ENCODE measurements around the gene FNIP2.
"Not testable (repeated sequence)": the region's sequence is repeated elsewhere in the genome, so short reads cannot be mapped to it uniquely, and the experiment has no call there.

The FNIP2 gene

GRCh38 chr4:158758142-158758541 is 10.7 kb upstream of the FNIP2 start:
- H3K4ac ChIP-seq (ENCODE audit: low read depth, low read length) = no peak overlapping the region
- H2BK5ac ChIP-seq (ENCODE audit: low read length) = no peak overlapping the region
- no peak overlapping the region for H3K4me3 ChIP-seq (ENCODE audit: low read length)
- H4K8ac ChIP-seq (ENCODE audit: low read depth, low read length) = no peak overlapping the region
- H3K4me2 ChIP-seq (ENCODE audit: low read length) = no peak overlapping the region
- H3K9ac ChIP-seq (ENCODE audit: low read length) = no peak overlapping the region
- no peaks in the 10 kb centered on the region for H3K79me2 ChIP-seq (ENCODE audit: control insufficient read depth, insufficient read depth, low read length)
- DNase-seq = no peak
- H4K5ac ChIP-seq (ENCODE audit: low read length) = no peak overlapping the region
- no peaks in the 10 kb centered on the region for H3K4me1 ChIP-seq (ENCODE audit: control insufficient read depth, low read depth, low read length)
- no peaks in the 10 kb centered on the region for H3K27me3 ChIP-seq (ENCODE audit: insufficient read depth, low read length, poor library complexity)
- H3K36me3 ChIP-seq (ENCODE audit: control insufficient read depth, insufficient read depth, low read length) = no peaks in the 10 kb centered on the region
- no peak overlapping the region for H3K23ac ChIP-seq (ENCODE audit: low read length)
- no peak overlapping the region for H3K56ac ChIP-seq (ENCODE audit: low read length)
- H2BK15ac ChIP-seq (replicated peaks; ENCODE audit: low read depth) = no peak overlapping the region
- H3K18ac ChIP-seq (ENCODE audit: low read length) = no peak overlapping the region
- H2BK120ac ChIP-seq (ENCODE audit: low read depth, low read length) = no peak overlapping the region
- H3K27ac ChIP-seq (ENCODE audit: low read depth, low read length) = no peak overlapping the region
- H2AK5ac ChIP-seq (ENCODE audit: low read length) = no peak overlapping the region
- no peaks in the 10 kb centered on the region for H3K79me1 ChIP-seq (ENCODE audit: low read length)
- no CpG with 5 or more reads among the region's 4 CpGs for WGBS (ENCODE audit: extremely low coverage, insufficient coverage, low lambda C conversion rate)

- Histone ChIP-seq H3K4me1 (ENCODE audit: control insufficient read depth, low read depth, low read length) (no peaks in the 10 kb centered on the region), H3K27ac (ENCODE audit: low read depth, low read length) (no peak overlapping the region), H3K23ac (ENCODE audit: low read length) (no peak overlapping the region), H2AK5ac (ENCODE audit: low read length) (no peak overlapping the region), H3K79me2 (ENCODE audit: control insufficient read depth, insufficient read depth, low read length) (no peaks in the 10 kb centered on the region), H3K36me3 (ENCODE audit: control insufficient read depth, insufficient read depth, low read length) (no peaks in the 10 kb centered on the region), H3K4me2 (ENCODE audit: low read length) (no peak overlapping the region), H2BK15ac (replicated peaks; ENCODE audit: low read depth) (no peak overlapping the region), H3K27me3 (ENCODE audit: insufficient read depth, low read length, poor library complexity) (no peaks in the 10 kb centered on the region), H2BK120ac (ENCODE audit: low read depth, low read length) (no peak overlapping the region), H3K9ac (ENCODE audit: low read length) (no peak overlapping the region), H3K79me1 (ENCODE audit: low read length) (no peaks in the 10 kb centered on the region), H4K5ac (ENCODE audit: low read length) (no peak overlapping the region), H3K4me3 (ENCODE audit: low read length) (no peak overlapping the region), H4K8ac (ENCODE audit: low read depth, low read length) (no peak overlapping the region), H3K4ac (ENCODE audit: low read depth, low read length) (no peak overlapping the region), H3K18ac (ENCODE audit: low read length) (no peak overlapping the region), H3K56ac (ENCODE audit: low read length) (no peak overlapping the region), H2BK5ac (ENCODE audit: low read length) (no peak overlapping the region)
- no CpG with 5 or more reads among the region's 4 CpGs for WGBS (ENCODE audit: extremely low coverage, insufficient coverage, low lambda C conversion rate)
- DNase-seq = no peak
Measured at GRCh38 chr4:158758703-158759102, 10.1 kb upstream of the FNIP2 start.

- not testable (repeated sequence) for H2BK5ac ChIP-seq (ENCODE audit: low read length)
Measured at GRCh38 chr4:158759539-158759938, 9.3 kb upstream of the FNIP2 start.

GRCh38 chr4:158760866-158761265 is 8.0 kb upstream of the FNIP2 start:
- no peak overlapping the region for H3K56ac ChIP-seq (ENCODE audit: low read length)
- H3K27me3 ChIP-seq (ENCODE audit: insufficient read depth, low read length, poor library complexity) = no peaks in the 10 kb centered on the region
- no peak overlapping the region for H3K4me2 ChIP-seq (ENCODE audit: low read length)
- H3K36me3 ChIP-seq (ENCODE audit: control insufficient read depth, insufficient read depth, low read length) = no peaks in the 10 kb centered on the region
- no peak overlapping the region for H3K27ac ChIP-seq (ENCODE audit: low read depth, low read length)
- no peak overlapping the region for H3K4me3 ChIP-seq (ENCODE audit: low read length)
- H3K4me1 ChIP-seq (ENCODE audit: control insufficient read depth, low read depth, low read length) = no peaks in the 10 kb centered on the region
- no peaks in the 10 kb centered on the region for H3K79me1 ChIP-seq (ENCODE audit: low read length)
- DNase-seq = no peak
- no peaks in the 10 kb centered on the region for H3K79me2 ChIP-seq (ENCODE audit: control insufficient read depth, insufficient read depth, low read length)
- no peak overlapping the region for H4K5ac ChIP-seq (ENCODE audit: low read length)
- H3K4ac ChIP-seq (ENCODE audit: low read depth, low read length) = no peak overlapping the region
- no peak overlapping the region for H2AK5ac ChIP-seq (ENCODE audit: low read length)
- no peak overlapping the region for H3K9ac ChIP-seq (ENCODE audit: low read length)
- no peak overlapping the region for H3K18ac ChIP-seq (ENCODE audit: low read length)
- H2BK120ac ChIP-seq (ENCODE audit: low read depth, low read length) = no peak overlapping the region
- no CpG with 5 or more reads among the region's 4 CpGs for WGBS (ENCODE audit: extremely low coverage, insufficient coverage, low lambda C conversion rate)
- H2BK15ac ChIP-seq (replicated peaks; ENCODE audit: low read depth) = no peak overlapping the region
- H3K23ac ChIP-seq (ENCODE audit: low read length) = no peak overlapping the region
- no peak overlapping the region for H4K8ac ChIP-seq (ENCODE audit: low read depth, low read length)
- no peak overlapping the region for H2BK5ac ChIP-seq (ENCODE audit: low read length)

More at GRCh38 chr4:158759539-158759938, 9.3 kb upstream of the FNIP2 start:
- not testable (repeated sequence) for H3K18ac ChIP-seq (ENCODE audit: low read length); H3K9ac ChIP-seq (ENCODE audit: low read length); H3K4me2 ChIP-seq (ENCODE audit: low read length); H2BK120ac ChIP-seq (ENCODE audit: low read depth, low read length); H3K4me3 ChIP-seq (ENCODE audit: low read length); H3K56ac ChIP-seq (ENCODE audit: low read length); H3K23ac ChIP-seq (ENCODE audit: low read length); H3K79me2 ChIP-seq (ENCODE audit: control insufficient read depth, insufficient read depth, low read length); H2BK15ac ChIP-seq (replicated peaks; ENCODE audit: low read depth); H3K4ac ChIP-seq (ENCODE audit: low read depth, low read length); H4K5ac ChIP-seq (ENCODE audit: low read length); H3K79me1 ChIP-seq (ENCODE audit: low read length); H3K36me3 ChIP-seq (ENCODE audit: control insufficient read depth, insufficient read depth, low read length); H3K27me3 ChIP-seq (ENCODE audit: insufficient read depth, low read length, poor library complexity); H3K27ac ChIP-seq (ENCODE audit: low read depth, low read length); DNase-seq; H2AK5ac ChIP-seq (ENCODE audit: low read length); H4K8ac ChIP-seq (ENCODE audit: low read depth, low read length); H3K4me1 ChIP-seq (ENCODE audit: control insufficient read depth, low read depth, low read length)
- WGBS (ENCODE audit: extremely low coverage, insufficient coverage, low lambda C conversion rate) = no CpG with 5 or more reads among the region's 20 CpGs

- Histone ChIP-seq H3K4ac (ENCODE audit: low read depth, low read length) (no peak overlapping the region), H4K8ac (ENCODE audit: low read depth, low read length) (no peak overlapping the region), H3K23ac (ENCODE audit: low read length) (no peak overlapping the region), H3K27me3 (ENCODE audit: insufficient read depth, low read length, poor library complexity) (no peaks in the 10 kb centered on the region), H3K79me1 (ENCODE audit: low read length) (no peaks in the 10 kb centered on the region), H2BK15ac (replicated peaks; ENCODE audit: low read depth) (no peak overlapping the region), H3K4me3 (ENCODE audit: low read length) (no peak overlapping the region), H2BK5ac (ENCODE audit: low read length) (no peak overlapping the region), H2AK5ac (ENCODE audit: low read length) (no peak overlapping the region), H3K56ac (ENCODE audit: low read length) (no peak overlapping the region), H3K79me2 (ENCODE audit: control insufficient read depth, insufficient read depth, low read length) (no peaks in the 10 kb centered on the region), H3K9ac (ENCODE audit: low read length) (no peak overlapping the region), H3K18ac (ENCODE audit: low read length) (no peak overlapping the region), H3K4me1 (ENCODE audit: control insufficient read depth, low read depth, low read length) (no peaks in the 10 kb centered on the region), H2BK120ac (ENCODE audit: low read depth, low read length) (no peak overlapping the region), H3K4me2 (ENCODE audit: low read length) (no peak overlapping the region), H4K5ac (ENCODE audit: low read length) (no peak overlapping the region), H3K27ac (ENCODE audit: low read depth, low read length) (no peak overlapping the region), H3K36me3 (ENCODE audit: control insufficient read depth, insufficient read depth, low read length) (no peaks in the 10 kb centered on the region)
- no peak for DNase-seq
- WGBS (ENCODE audit: extremely low coverage, insufficient coverage, low lambda C conversion rate) = no CpG with 5 or more reads among the region's 4 CpGs
Measured at GRCh38 chr4:158762553-158762952, 6.3 kb upstream of the FNIP2 start.

DNA sequence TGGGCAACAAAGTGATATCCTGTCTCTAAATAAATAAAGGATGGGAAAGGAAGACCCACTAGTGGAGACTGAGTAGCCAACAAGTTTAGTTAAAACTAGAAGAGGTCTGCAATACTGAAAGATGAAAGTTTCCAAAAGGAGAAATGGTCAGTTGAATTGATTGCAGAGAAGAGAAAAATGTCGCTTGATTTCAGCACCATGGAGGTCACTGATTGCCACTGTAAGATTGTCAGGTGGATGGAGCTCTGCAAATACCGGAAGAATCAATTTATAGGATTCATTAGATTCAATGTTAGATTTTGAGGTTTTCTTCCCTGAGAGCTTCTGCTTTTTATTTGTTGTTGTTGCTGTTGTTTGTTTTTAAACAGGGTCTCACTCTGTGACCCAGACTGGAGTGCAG is 5.4 kb upstream of the FNIP2 start:
- H3K36me3 ChIP-seq (ENCODE audit: control insufficient read depth, insufficient read depth, low read length) = no peaks in the 10 kb centered on the region
- H3K18ac ChIP-seq (ENCODE audit: low read length) = no peak overlapping the region
- no peak overlapping the region for H3K27ac ChIP-seq (ENCODE audit: low read depth, low read length)
- H3K4me1 ChIP-seq (ENCODE audit: control insufficient read depth, low read depth, low read length) = no peaks in the 10 kb centered on the region
- H4K5ac ChIP-seq (ENCODE audit: low read length) = no peak overlapping the region
- H3K79me1 ChIP-seq (ENCODE audit: low read length) = no peaks in the 10 kb centered on the region
- DNase-seq = no peak
- no peak overlapping the region for H4K8ac ChIP-seq (ENCODE audit: low read depth, low read length)
- H3K4ac ChIP-seq (ENCODE audit: low read depth, low read length) = no peak overlapping the region
- no peaks in the 10 kb centered on the region for H3K27me3 ChIP-seq (ENCODE audit: insufficient read depth, low read length, poor library complexity)
- H3K23ac ChIP-seq (ENCODE audit: low read length) = no peak overlapping the region
- no peak overlapping the region for H3K4me2 ChIP-seq (ENCODE audit: low read length)
- WGBS (ENCODE audit: extremely low coverage, insufficient coverage, low lambda C conversion rate) = no CpG with 5 or more reads among the region's 2 CpGs
- H3K9ac ChIP-seq (ENCODE audit: low read length) = no peak overlapping the region
- no peak overlapping the region for H2BK120ac ChIP-seq (ENCODE audit: low read depth, low read length)
- no peaks in the 10 kb centered on the region for H3K79me2 ChIP-seq (ENCODE audit: control insufficient read depth, insufficient read depth, low read length)
- H3K4me3 ChIP-seq (ENCODE audit: low read length) = no peak overlapping the region
- H2BK15ac ChIP-seq (replicated peaks; ENCODE audit: low read depth) = no peak overlapping the region
- H2BK5ac ChIP-seq (ENCODE audit: low read length) = no peak overlapping the region
- no peak overlapping the region for H2AK5ac ChIP-seq (ENCODE audit: low read length)
- H3K56ac ChIP-seq (ENCODE audit: low read length) = no peak overlapping the region
